Caco-2 (cell line): ENCODE results near the gene MAX. TPM values are rescaled to one million over a fixed set of nuclear protein-coding genes. Genes with fewer than 3 reads are reported as not detected.

Source experiments
- Bru-seq: library from RNA; stranded (reverse); fragments of 400-500 nt; gene quantifications from one replicate; lab custom pipeline; 2021; lab: Mats Ljungman, UMichigan
- BruChase-seq, 2 experiments: library from RNA; stranded (reverse); fragments of 400-500 nt; gene quantifications; one replicate each; lab custom pipeline; 2021; lab: Mats Ljungman, UMichigan
- BruUV-seq: library from RNA; stranded (reverse); fragments of 400-500 nt; replicated peaks from 2 replicates; lab custom pipeline; 2021; lab: Mats Ljungman, UMichigan
- CTCF ChIA-PET: fragments of 300-600 bp; sonication (Branson Sonifier 250); formaldehyde crosslinking; loops from one replicate; lab custom pipeline; 2022; ENCODE audit warnings: antibody characterized with exemption; lab: Charles Lee
- POLR2A ChIA-PET: fragments of 300-600 bp; sonication (Branson Sonifier 250); formaldehyde crosslinking; loops from one replicate; lab custom pipeline; 2022; ENCODE audit warnings: antibody characterized with exemption; lab: Charles Lee
- DNase-seq, 2 experiments: peaks; one replicate each; pipeline versions ENCODE4 v3.0.0 to v3.0.0-alpha.2; 2020 to 2022
- H3K27me3 ChIP-seq: replicated peaks from 2 replicates; pipeline ENCODE4 v1.6.0; 2011; ENCODE audit warnings: low read length; ENCODE audit not compliant: control insufficient read depth, insufficient read depth
- H3K36me3 ChIP-seq: 2 replicates; pipeline ENCODE4 v1.5.1; 2011; ENCODE audit warnings: low read length; ENCODE audit not compliant: control insufficient read depth, insufficient read depth
- H3K4me1 ChIP-seq: fragments of 250-450 bp; sonication (Bioruptor Pico); 2 replicates; pipeline ENCODE4 v1.5.1; 2020; ENCODE audit warnings: mild to moderate bottlenecking
- H3K4me3 ChIP-seq: 2 replicates; pipeline ENCODE4 v1.5.1; 2011; ENCODE audit warnings: low read depth, mild to moderate bottlenecking, control low read depth, low read length
- H3K9me3 ChIP-seq: fragments of 250-450 bp; sonication (Bioruptor Pico); 2 replicates; pipeline ENCODE4 v1.5.1; 2020; ENCODE audit warnings: mild to moderate bottlenecking, moderate library complexity
- H3K27ac Mint-ChIP-seq: one replicate; pipeline ENCODE4 v1.8.0; 2022; ENCODE audit warnings: mixed read lengths; ENCODE audit not compliant: unreplicated experiment
- H3K27me3 Mint-ChIP-seq: one replicate; pipeline ENCODE4 v1.8.0; 2022; ENCODE audit warnings: mixed read lengths; ENCODE audit not compliant: insufficient read depth, unreplicated experiment
- H3K36me3 Mint-ChIP-seq: one replicate; pipeline ENCODE4 v1.8.0; 2022; ENCODE audit warnings: mild to moderate bottlenecking, mixed read lengths; ENCODE audit not compliant: insufficient read depth, unreplicated experiment
- H3K4me1 Mint-ChIP-seq: one replicate; pipeline ENCODE4 v1.8.0; 2022; ENCODE audit warnings: low read depth, mixed read lengths; ENCODE audit not compliant: unreplicated experiment
- H3K4me3 Mint-ChIP-seq: one replicate; pipeline ENCODE4 v1.8.0; 2022; ENCODE audit warnings: mild to moderate bottlenecking, moderate library complexity, mixed read lengths; ENCODE audit not compliant: unreplicated experiment
- H3K9me3 Mint-ChIP-seq: one replicate; pipeline ENCODE4 v1.8.0; 2022; ENCODE audit warnings: mixed read lengths; ENCODE audit not compliant: unreplicated experiment
- CTCF ChIP-seq, 2 experiments: fragments of 200-600 bp in 1 of 2; IDR thresholded peaks; 1 replicate in 1 of 2; 2 replicates in 1 of 2; pipeline versions ENCODE4 v1.5.1 to v1.8.0; 2011 to 2022; ENCODE audit warnings: antibody characterized with exemption in 1 of 2, control low read depth in 1 of 2, inconsistent platforms in 1 of 2, low read depth in 1 of 2, low read length in 1 of 2, mild to moderate bottlenecking in 1 of 2, moderate library complexity in 1 of 2; ENCODE audit not compliant: insufficient read depth in 1 of 2, severe bottlenecking in 1 of 2, unreplicated experiment in 1 of 2
- intact Hi-C: fragments of 100-400 bp; cut with micrococcal nuclease; formaldehyde crosslinking; loops from one replicate; pipeline ENCODE4 v1.10.0; 2022; ENCODE audit not compliant: unreplicated experiment
- long read RNA-seq: library from polyadenylated mRNA; stranded (forward); transcript quantifications from one replicate; pipeline ENCODE4 v2.0.0, GENCODE V29; 2022
- total RNA-seq: library from RNA; stranded (reverse); gene quantifications from 2 replicates; pipeline ENCODE4 v1.2.3, GENCODE V29; 2022

Gene MAX
- total RNA-seq (53.5 and 53.9 TPM in 2 replicates), Bru-seq, nascent RNA (percentile 63 among the genes with signal in this experiment), BruChase-seq, experiment 1, labeled RNA remaining after a 2-hour chase (percentile 65 among the genes with signal in this experiment), BruChase-seq, experiment 2, labeled RNA remaining after a 6-hour chase (percentile 57 among the genes with signal in this experiment)
- long read RNA-seq, transcript MAX-205 (5 exons, 1,546 nt): minor isoform, 7 of 48 reads
- long read RNA-seq, transcript MAX-204 (4 exons, 1,973 nt): major isoform, 13 of 48 reads
- long read RNA-seq, partial matches to known transcripts: 3 of 48 reads
- long read RNA-seq, other reads (novel, unspliced or antisense): 22 of 48 reads

- BruUV-seq: no TSS peak
- POLR2A ChIA-PET: interaction anchor here (0.7 to 1.9 kb wide), 6 partner anchors 90 to 470 kb away, joined by 3 to 15 read pairs (median 4); partner anchors contain the start of gene FNTB
- H3K4me1 Mint-ChIP-seq: peaks cover 12% of the 10 kb centered on the region
These were observed at the start of gene MAX for GRCh38 chr14:65102441-65103149. Gene MAX, minus strand, starts transcription at chr14:65102517. Its CDS starts 178 bp downstream, at chr14:65102339.

GRCh38 chr14:65151609-65151956 is 49.3 kb upstream of the MAX start:
- no peak overlapping the region for H3K27ac Mint-ChIP-seq
- peaks cover 7% of the 10 kb centered on the region for H3K4me1 Mint-ChIP-seq
- ChIA-PET CTCF (no interaction called here), POLR2A (no interaction called here)
- Histone ChIP-seq H3K4me1 (no peaks in the 10 kb centered on the region), H3K4me3 (no peak overlapping the region), H3K9me3 (no peaks in the 10 kb centered on the region), H3K27me3 (no peaks in the 10 kb centered on the region), H3K36me3 (no peaks in the 10 kb centered on the region)
- H3K27me3 Mint-ChIP-seq: no peaks in the 10 kb centered on the region
- no peak for TF ChIP-seq CTCF (IDR thresholded peaks at IDR 0.05; ENCODE audit: insufficient read depth in 1 of 2, low read depth in 1 of 2, low read length in 1 of 2, severe bottlenecking in 1 of 2, unreplicated experiment in 1 of 2)
- intact Hi-C loops: no loop called here
- no peaks in the 10 kb centered on the region for H3K9me3 Mint-ChIP-seq
- H3K4me3 Mint-ChIP-seq: no peak overlapping the region
- DNase-seq: no peak
- no TSS peak for BruUV-seq
- no peaks in the 10 kb centered on the region for H3K36me3 Mint-ChIP-seq

More at GRCh38 chr14:65102441-65103149, at the start of gene MAX:
- H3K4me3 ChIP-seq: peak within 1 kb of the TSS; percentile 79
- Mint-ChIP-seq H3K4me3 (peak within 1 kb of the TSS; percentile 81), H3K27ac (peak within 1 kb of the TSS; percentile 82), H3K36me3 (peaks cover 21% of the 10 kb centered on the region), H3K9me3 (no peaks in the 10 kb centered on the region), H3K27me3 (no peaks in the 10 kb centered on the region)
- no peaks in the 10 kb centered on the region for H3K4me1 ChIP-seq
- CTCF ChIA-PET: interaction anchor here (0.6 to 2.1 kb wide), 11 partner anchors 15 to 1927 kb away, joined by 3 to 9 read pairs (median 5); no protein-coding TSS in a partner anchor
- no peak for TF ChIP-seq CTCF (IDR thresholded peaks at IDR 0.05; ENCODE audit: insufficient read depth in 1 of 2, low read depth in 1 of 2, low read length in 1 of 2, severe bottlenecking in 1 of 2, unreplicated experiment in 1 of 2)
- DNase-seq: peak; percentile 98 to 99
- H3K36me3 ChIP-seq: peaks cover 1% of the 10 kb centered on the region; the same call in 1 of the 2 replicates
- H3K27me3 ChIP-seq: no peaks in the 10 kb centered on the region
- intact Hi-C loops: loop anchor here (2.0 kb wide), 3 partner anchors 16 to 116 kb away; partner anchors contain the start of gene FNTB
- no peaks in the 10 kb centered on the region for H3K9me3 ChIP-seq

GRCh38 chr14:65150898-65151608 is 48.7 kb upstream of the MAX start:
- ChIA-PET POLR2A (no interaction called here), CTCF (no interaction called here)
- no peak overlapping the region for H3K27ac Mint-ChIP-seq
- no peaks in the 10 kb centered on the region for H3K4me1 ChIP-seq
- H3K9me3 ChIP-seq: no peaks in the 10 kb centered on the region
- H3K4me3 Mint-ChIP-seq: no peak overlapping the region
- no peak for DNase-seq
- intact Hi-C loops: no loop called here
- no peaks in the 10 kb centered on the region for H3K27me3 ChIP-seq
- no peaks in the 10 kb centered on the region for H3K36me3 Mint-ChIP-seq
- H3K9me3 Mint-ChIP-seq: no peaks in the 10 kb centered on the region
- BruUV-seq: no TSS peak
- TF ChIP-seq CTCF (IDR thresholded peaks at IDR 0.05; ENCODE audit: insufficient read depth in 1 of 2, low read depth in 1 of 2, low read length in 1 of 2, severe bottlenecking in 1 of 2, unreplicated experiment in 1 of 2): no peak
- H3K36me3 ChIP-seq: no peaks in the 10 kb centered on the region
- H3K27me3 Mint-ChIP-seq: no peaks in the 10 kb centered on the region
- H3K4me1 Mint-ChIP-seq: peaks cover 7% of the 10 kb centered on the region
- no peak overlapping the region for H3K4me3 ChIP-seq
